A673 (cell line): ENCODE data around the gene NEB.
"Not testable (repeated sequence)": the region's sequence is repeated elsewhere in the genome, so short reads cannot be mapped to it uniquely, and the experiment has no call there.

Experiments used
- EZH2 ChIP-seq: fragments of 200-600 bp; sonication (generic); IDR thresholded peaks from 2 replicates; pipeline ENCODE4 v1.6.1; 2017; ENCODE audit warnings: borderline replicate concordance, low read depth, mild to moderate bottlenecking, mixed read lengths, antibody characterized with exemption, low read length; ENCODE audit not compliant: poor library complexity, severe bottlenecking
- TF ChIP-seq, protein P1 (sequence below): fragments of 300-800, 200-600 bp; sonication (generic); conservative IDR thresholded peaks from 2 replicates; pipeline ENCODE4 v1.5.1; 2017; ENCODE audit warnings: low read depth, mild to moderate bottlenecking, antibody characterized with exemption, low read length, moderate library complexity, mixed read lengths

DNA sequence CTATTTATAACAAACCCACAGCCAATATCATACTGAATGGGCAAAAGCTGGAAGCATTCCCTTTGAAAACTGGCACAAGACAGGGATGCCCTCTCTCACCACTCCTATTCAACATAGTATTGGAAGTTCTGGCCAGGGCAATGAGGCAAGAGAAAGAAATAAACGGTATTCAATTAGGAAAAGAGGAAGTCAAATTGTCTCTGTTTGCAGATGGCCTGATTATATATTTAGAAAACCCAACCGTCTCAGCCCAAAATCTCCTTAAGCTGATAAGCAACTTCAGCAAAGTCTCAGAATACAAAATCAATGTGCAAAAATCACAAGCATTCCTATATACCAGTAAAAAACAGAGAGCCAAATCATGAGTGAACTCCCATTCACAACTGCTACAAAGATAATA lies 176.4 kb downstream of the NEB start:
- TF ChIP-seq, protein P1, sequence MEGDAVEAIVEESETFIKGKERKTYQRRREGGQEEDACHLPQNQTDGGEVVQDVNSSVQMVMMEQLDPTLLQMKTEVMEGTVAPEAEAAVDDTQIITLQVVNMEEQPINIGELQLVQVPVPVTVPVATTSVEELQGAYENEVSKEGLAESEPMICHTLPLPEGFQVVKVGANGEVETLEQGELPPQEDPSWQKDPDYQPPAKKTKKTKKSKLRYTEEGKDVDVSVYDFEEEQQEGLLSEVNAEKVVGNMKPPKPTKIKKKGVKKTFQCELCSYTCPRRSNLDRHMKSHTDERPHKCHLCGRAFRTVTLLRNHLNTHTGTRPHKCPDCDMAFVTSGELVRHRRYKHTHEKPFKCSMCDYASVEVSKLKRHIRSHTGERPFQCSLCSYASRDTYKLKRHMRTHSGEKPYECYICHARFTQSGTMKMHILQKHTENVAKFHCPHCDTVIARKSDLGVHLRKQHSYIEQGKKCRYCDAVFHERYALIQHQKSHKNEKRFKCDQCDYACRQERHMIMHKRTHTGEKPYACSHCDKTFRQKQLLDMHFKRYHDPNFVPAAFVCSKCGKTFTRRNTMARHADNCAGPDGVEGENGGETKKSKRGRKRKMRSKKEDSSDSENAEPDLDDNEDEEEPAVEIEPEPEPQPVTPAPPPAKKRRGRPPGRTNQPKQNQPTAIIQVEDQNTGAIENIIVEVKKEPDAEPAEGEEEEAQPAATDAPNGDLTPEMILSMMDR, result not testable (repeated sequence)
- TF ChIP-seq EZH2, result not testable (repeated sequence)
